Endothelial cell (in vitro differentiated cells): ENCODE measurements around the gene ITGB5. TPM values are rescaled to one million over a fixed set of nuclear protein-coding genes. Genes with fewer than 3 reads are reported as not detected.

Experiments
- DNase-seq: peaks from one replicate; pipeline ENCODE4 v3.0.0; 2021; ENCODE audit warnings: low spot score
- H3K27ac Mint-ChIP-seq: one replicate; pipeline ENCODE4 v1.8.0; 2021; ENCODE audit warnings: mixed read lengths, inconsistent platforms; ENCODE audit not compliant: unreplicated experiment
- H3K27me3 Mint-ChIP-seq: one replicate; pipeline ENCODE4 v1.8.0; 2021; ENCODE audit warnings: mild to moderate bottlenecking, moderate library complexity, mixed read lengths, inconsistent platforms; ENCODE audit not compliant: unreplicated experiment
- H3K36me3 Mint-ChIP-seq: one replicate; pipeline ENCODE4 v1.8.0; 2021; ENCODE audit warnings: mild to moderate bottlenecking, low read depth, mixed read lengths, inconsistent platforms; ENCODE audit not compliant: unreplicated experiment
- H3K4me1 Mint-ChIP-seq: one replicate; pipeline ENCODE4 v1.8.0; 2021; ENCODE audit warnings: mild to moderate bottlenecking, mixed read lengths, inconsistent platforms; ENCODE audit not compliant: unreplicated experiment
- H3K4me3 Mint-ChIP-seq: one replicate; pipeline ENCODE4 v1.8.0; 2021; ENCODE audit warnings: mild to moderate bottlenecking, mixed read lengths, inconsistent platforms; ENCODE audit not compliant: unreplicated experiment
- H3K9me3 Mint-ChIP-seq: one replicate; pipeline ENCODE4 v1.8.0; 2021; ENCODE audit warnings: mixed read lengths, inconsistent platforms; ENCODE audit not compliant: unreplicated experiment
- total RNA-seq: library from RNA; stranded (reverse); fragmentation: NEBNext Ultra II Directional; extraction: Animal tissue kit (Norgen Biotek cat#: 25700); gene quantifications from one replicate; pipeline ENCODE4 v1.2.1, GENCODE V29; 2021; ENCODE audit not compliant: unreplicated experiment
- TF ChIP-seq, protein P1 (sequence below): fragments of 200-600 bp; sonication (generic); IDR thresholded peaks from one replicate; pipeline ENCODE4 v1.5.0; 2021; ENCODE audit warnings: antibody characterized with exemption; ENCODE audit not compliant: unreplicated experiment

The ITGB5 gene
- total RNA-seq, 1 donor from 2014 or later: 55.2 TPM

GRCh38 chr3:124858275-124858674, 28.9 kb downstream of the ITGB5 start:
- DNase-seq: no peak
- peaks cover 15% of the 10 kb centered on the region for H3K4me1 Mint-ChIP-seq
- H3K27me3 Mint-ChIP-seq: no peaks in the 10 kb centered on the region
- H3K4me3 Mint-ChIP-seq: no peak overlapping the region
- peak overlapping the region; percentile 49 for H3K27ac Mint-ChIP-seq
- TF ChIP-seq, protein P1, sequence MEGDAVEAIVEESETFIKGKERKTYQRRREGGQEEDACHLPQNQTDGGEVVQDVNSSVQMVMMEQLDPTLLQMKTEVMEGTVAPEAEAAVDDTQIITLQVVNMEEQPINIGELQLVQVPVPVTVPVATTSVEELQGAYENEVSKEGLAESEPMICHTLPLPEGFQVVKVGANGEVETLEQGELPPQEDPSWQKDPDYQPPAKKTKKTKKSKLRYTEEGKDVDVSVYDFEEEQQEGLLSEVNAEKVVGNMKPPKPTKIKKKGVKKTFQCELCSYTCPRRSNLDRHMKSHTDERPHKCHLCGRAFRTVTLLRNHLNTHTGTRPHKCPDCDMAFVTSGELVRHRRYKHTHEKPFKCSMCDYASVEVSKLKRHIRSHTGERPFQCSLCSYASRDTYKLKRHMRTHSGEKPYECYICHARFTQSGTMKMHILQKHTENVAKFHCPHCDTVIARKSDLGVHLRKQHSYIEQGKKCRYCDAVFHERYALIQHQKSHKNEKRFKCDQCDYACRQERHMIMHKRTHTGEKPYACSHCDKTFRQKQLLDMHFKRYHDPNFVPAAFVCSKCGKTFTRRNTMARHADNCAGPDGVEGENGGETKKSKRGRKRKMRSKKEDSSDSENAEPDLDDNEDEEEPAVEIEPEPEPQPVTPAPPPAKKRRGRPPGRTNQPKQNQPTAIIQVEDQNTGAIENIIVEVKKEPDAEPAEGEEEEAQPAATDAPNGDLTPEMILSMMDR: no peak
- peaks cover 3% of the 10 kb centered on the region for H3K36me3 Mint-ChIP-seq
- H3K9me3 Mint-ChIP-seq: no peaks in the 10 kb centered on the region

GRCh38 chr3:124856677-124857076, 30.5 kb downstream of the ITGB5 start:
- peaks cover 19% of the 10 kb centered on the region for H3K4me1 Mint-ChIP-seq
- H3K27me3 Mint-ChIP-seq: no peaks in the 10 kb centered on the region
- peaks cover 3% of the 10 kb centered on the region for H3K36me3 Mint-ChIP-seq
- H3K27ac Mint-ChIP-seq: no peak overlapping the region
- TF ChIP-seq, protein P1: no peak
- no peak overlapping the region for H3K4me3 Mint-ChIP-seq
- DNase-seq: no peak
- H3K9me3 Mint-ChIP-seq: no peaks in the 10 kb centered on the region

DNA sequence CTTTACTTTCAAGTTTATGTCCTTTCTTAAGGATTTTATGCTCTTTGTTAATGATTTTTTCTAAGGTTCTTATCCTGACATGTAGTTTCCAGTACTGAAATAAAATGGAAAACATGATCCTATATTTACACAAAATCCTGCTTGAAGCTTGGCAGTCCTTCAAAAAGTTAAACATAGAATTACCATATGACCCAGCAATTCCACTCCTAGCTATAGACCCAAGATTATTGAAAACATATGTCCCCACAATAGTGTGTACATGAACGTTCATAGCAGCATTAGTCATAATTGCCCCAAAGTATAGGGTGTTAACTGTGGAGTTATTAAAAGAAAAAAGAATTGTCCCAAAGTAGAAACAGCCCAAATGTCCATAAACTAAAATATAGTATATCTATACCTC, 33.2 kb downstream of the ITGB5 start:
- Mint-ChIP-seq H3K9me3 (no peaks in the 10 kb centered on the region), H3K36me3 (peaks cover 3% of the 10 kb centered on the region), H3K27me3 (no peaks in the 10 kb centered on the region), H3K4me3 (no peak overlapping the region), H3K27ac (no peak overlapping the region), H3K4me1 (peaks cover 18% of the 10 kb centered on the region)
- TF ChIP-seq, protein P1: no peak
- DNase-seq: no peak

GRCh38 chr3:124853446-124853845, 33.7 kb downstream of the ITGB5 start:
- Mint-ChIP-seq H3K4me3 (no peak overlapping the region), H3K9me3 (no peaks in the 10 kb centered on the region), H3K36me3 (peaks cover 3% of the 10 kb centered on the region), H3K4me1 (peaks cover 14% of the 10 kb centered on the region), H3K27me3 (no peaks in the 10 kb centered on the region), H3K27ac (no peak overlapping the region)
- TF ChIP-seq, protein P1: no peak
- DNase-seq: no peak

GRCh38 chr3:124851905-124852304, 35.3 kb downstream of the ITGB5 start:
- Mint-ChIP-seq H3K9me3 (no peaks in the 10 kb centered on the region), H3K27me3 (no peaks in the 10 kb centered on the region), H3K36me3 (peaks cover 8% of the 10 kb centered on the region), H3K4me1 (peaks cover 10% of the 10 kb centered on the region), H3K4me3 (no peak overlapping the region), H3K27ac (no peak overlapping the region)
- DNase-seq: no peak
- TF ChIP-seq, protein P1: no peak
